ENCODE data around the gene ZNF791. TPM values are rescaled to one million over a fixed set of nuclear protein-coding genes. Genes with fewer than 3 reads are reported as not detected.

The ZNF791 gene
- total and polyA plus RNA-seq, 2 of the 13 experiments (the other 11 are each of a cell fraction or from before 2014, with no cell fraction given) = 12.8 to 17.4 TPM

DNA sequence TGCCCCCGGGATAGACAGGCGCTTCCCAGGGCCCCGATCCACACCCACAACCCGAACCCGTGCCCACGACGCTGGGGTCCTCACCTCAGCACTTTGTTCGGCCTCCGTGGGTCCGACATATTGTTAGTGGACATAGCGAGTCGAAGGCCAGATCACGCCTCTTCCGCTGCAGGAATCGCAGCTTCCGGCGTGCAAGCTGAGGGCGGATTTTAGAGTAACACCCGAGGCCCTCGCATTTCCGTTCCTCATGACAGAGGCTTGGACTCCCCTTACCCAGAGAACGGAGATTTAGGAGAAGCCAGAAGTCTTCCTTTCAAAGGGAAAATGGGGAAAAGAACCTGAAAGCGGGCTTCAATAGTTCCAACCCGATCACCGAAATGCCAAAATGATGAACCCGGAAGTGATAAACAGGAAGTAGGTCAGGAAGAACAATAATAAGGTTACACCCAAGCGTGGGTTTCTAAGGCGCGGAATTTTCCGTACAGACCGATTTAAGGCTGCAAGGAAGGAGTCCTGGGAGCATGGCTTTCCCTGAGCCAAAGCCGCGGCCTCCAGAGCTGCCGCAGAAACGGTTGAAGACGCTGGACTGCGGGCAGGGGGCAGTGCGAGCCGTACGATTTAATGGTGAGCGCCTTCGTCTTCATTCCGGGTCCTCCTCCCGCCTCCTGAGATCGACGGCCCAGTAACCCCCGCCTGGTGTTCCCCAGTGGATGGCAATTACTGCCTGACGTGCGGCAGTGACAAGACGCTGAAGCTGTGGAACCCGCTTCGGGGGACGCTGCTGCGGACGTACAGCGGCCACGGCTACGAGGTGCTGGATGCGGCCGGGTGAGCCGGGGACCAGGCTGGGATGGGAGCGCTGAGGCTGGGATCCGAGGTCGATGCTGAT, 58.8 kb downstream of the ZNF791 start (continued):
- TF ChIP-seq DPF2 (CRISPR knock-in tag; IDR thresholded peaks at IDR 0.05; ENCODE audit: borderline replicate concordance, low read depth) (no peak), ZNF672 (CRISPR knock-in tag; IDR thresholded peaks at IDR 0.05) (no peak), ZNF552 (CRISPR knock-in tag; IDR thresholded peaks at IDR 0.05; ENCODE audit: borderline replicate concordance) (no peak), TOPORS (CRISPR knock-in tag; IDR thresholded peaks at IDR 0.05) (no peak), SRSF4 (IDR thresholded peaks at IDR 0.05; ENCODE audit: low read depth, low read length, poor library complexity, severe bottlenecking) (no peak), SRY (CRISPR knock-in tag; IDR thresholded peaks at IDR 0.05) (peak; percentile 38; the same call in 1 of the 2 replicates), TCF7L2 (IDR thresholded peaks at IDR 0.05; ENCODE audit: low read depth, low read length) (no peak), RBFOX2 (IDR thresholded peaks at IDR 0.05; ENCODE audit: low read depth, low read length) (peak; percentile 69), MEF2D (CRISPR knock-in tag; IDR thresholded peaks at IDR 0.05) (no peak; the same call in 1 of the 2 replicates), ZNF143 (CRISPR knock-in tag; IDR thresholded peaks at IDR 0.05) (peak; percentile 69; the same call in 1 of the 2 replicates), GZF1 (CRISPR knock-in tag; IDR thresholded peaks at IDR 0.05) (no peak), MIER2 (CRISPR knock-in tag; IDR thresholded peaks at IDR 0.05) (peak; percentile 41; the same call in 1 of the 2 replicates), NR2C2 (CRISPR knock-in tag; IDR thresholded peaks at IDR 0.05; ENCODE audit: borderline replicate concordance) (peak; percentile 98), ZKSCAN5 (CRISPR knock-in tag; IDR thresholded peaks at IDR 0.05) (no peak), CREB1 (IDR thresholded peaks at IDR 0.05) (peak; percentile 52), CREB1 (CRISPR knock-in tag; IDR thresholded peaks at IDR 0.05) (peak; percentile 88), ZNF644 (CRISPR knock-in tag; IDR thresholded peaks at IDR 0.05; ENCODE audit: low read depth) (no peak), RXRB (CRISPR knock-in tag; IDR thresholded peaks at IDR 0.05; ENCODE audit: borderline replicate concordance) (peak; percentile 37)
- TF ChIP-seq, protein P1, sequence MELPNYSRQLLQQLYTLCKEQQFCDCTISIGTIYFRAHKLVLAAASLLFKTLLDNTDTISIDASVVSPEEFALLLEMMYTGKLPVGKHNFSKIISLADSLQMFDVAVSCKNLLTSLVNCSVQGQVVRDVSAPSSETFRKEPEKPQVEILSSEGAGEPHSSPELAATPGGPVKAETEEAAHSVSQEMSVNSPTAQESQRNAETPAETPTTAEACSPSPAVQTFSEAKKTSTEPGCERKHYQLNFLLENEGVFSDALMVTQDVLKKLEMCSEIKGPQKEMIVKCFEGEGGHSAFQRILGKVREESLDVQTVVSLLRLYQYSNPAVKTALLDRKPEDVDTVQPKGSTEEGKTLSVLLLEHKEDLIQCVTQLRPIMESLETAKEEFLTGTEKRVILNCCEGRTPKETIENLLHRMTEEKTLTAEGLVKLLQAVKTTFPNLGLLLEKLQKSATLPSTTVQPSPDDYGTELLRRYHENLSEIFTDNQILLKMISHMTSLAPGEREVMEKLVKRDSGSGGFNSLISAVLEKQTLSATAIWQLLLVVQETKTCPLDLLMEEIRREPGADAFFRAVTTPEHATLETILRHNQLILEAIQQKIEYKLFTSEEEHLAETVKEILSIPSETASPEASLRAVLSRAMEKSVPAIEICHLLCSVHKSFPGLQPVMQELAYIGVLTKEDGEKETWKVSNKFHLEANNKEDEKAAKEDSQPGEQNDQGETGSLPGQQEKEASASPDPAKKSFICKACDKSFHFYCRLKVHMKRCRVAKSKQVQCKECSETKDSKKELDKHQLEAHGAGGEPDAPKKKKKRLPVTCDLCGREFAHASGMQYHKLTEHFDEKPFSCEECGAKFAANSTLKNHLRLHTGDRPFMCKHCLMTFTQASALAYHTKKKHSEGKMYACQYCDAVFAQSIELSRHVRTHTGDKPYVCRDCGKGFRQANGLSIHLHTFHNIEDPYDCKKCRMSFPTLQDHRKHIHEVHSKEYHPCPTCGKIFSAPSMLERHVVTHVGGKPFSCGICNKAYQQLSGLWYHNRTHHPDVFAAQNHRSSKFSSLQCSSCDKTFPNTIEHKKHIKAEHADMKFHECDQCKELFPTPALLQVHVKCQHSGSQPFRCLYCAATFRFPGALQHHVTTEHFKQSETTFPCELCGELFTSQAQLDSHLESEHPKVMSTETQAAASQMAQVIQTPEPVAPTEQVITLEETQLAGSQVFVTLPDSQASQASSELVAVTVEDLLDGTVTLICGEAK (IDR thresholded peaks at IDR 0.05) = peak; percentile 99
- TF ChIP-seq, protein P1 (CRISPR knock-in tag; IDR thresholded peaks at IDR 0.05) = peak; percentile 65; the same call in 1 of the 2 replicates
- TF ChIP-seq, protein P2, sequence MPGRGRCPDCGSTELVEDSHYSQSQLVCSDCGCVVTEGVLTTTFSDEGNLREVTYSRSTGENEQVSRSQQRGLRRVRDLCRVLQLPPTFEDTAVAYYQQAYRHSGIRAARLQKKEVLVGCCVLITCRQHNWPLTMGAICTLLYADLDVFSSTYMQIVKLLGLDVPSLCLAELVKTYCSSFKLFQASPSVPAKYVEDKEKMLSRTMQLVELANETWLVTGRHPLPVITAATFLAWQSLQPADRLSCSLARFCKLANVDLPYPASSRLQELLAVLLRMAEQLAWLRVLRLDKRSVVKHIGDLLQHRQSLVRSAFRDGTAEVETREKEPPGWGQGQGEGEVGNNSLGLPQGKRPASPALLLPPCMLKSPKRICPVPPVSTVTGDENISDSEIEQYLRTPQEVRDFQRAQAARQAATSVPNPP (CRISPR knock-in tag; IDR thresholded peaks at IDR 0.05) = no peak; the same call in 1 of the 2 replicates
